Measurements from ENCODE around the gene CYP4F2.
A peak's percentile ranks its signal among the peaks of the same experiment; 100 is the strongest.
"Not testable (repeated sequence)": the region's sequence is repeated elsewhere in the genome, so short reads cannot be mapped to it uniquely, and the experiment has no call there.

The CYP4F2 gene

DNA sequence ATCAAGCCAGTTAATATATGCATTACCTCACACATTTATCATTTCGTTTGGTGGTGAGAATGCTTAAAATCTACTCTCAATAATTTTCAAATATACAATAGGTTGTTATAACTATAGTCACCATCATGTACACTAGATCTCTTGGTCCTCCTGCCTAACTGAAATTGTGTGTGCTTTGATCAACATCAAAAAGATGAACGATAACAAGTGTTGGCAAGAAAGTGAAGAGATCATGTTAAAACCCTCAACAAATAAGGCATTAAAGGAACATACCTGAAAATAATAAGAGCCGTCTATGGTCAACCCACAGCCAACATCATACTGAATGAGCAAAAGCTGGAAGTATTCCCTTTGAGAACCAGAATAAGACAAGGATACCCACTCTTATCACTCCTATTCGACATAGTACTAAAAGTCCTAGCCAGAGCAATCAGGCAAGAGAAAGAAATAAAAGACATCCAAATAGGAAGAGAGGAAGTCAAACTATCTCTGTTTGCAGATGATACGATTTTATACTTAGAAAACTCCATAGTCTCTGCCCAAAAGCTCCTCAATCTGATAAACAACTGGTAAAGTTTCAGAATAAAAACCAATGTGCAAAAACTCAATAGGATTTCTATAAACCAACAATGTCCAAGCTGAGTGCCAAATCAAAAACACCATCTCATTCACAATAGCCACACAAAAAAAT, 54.5 kb downstream of the CYP4F2 start:
- H3K4me3 ChIP-seq (ENCODE audit: low read length): no peak overlapping the region
- no peak for TF ChIP-seq ZNF274 (IDR thresholded peaks at IDR 0.05; ENCODE audit: low read depth, low read length)

GRCh38 chr19:15841875-15842569, 55.9 kb downstream of the CYP4F2 start:
- H3K4me3 ChIP-seq (ENCODE audit: low read length): no peak overlapping the region
- no peak for TF ChIP-seq ZNF274 (IDR thresholded peaks at IDR 0.05; ENCODE audit: low read depth, low read length)

DNA sequence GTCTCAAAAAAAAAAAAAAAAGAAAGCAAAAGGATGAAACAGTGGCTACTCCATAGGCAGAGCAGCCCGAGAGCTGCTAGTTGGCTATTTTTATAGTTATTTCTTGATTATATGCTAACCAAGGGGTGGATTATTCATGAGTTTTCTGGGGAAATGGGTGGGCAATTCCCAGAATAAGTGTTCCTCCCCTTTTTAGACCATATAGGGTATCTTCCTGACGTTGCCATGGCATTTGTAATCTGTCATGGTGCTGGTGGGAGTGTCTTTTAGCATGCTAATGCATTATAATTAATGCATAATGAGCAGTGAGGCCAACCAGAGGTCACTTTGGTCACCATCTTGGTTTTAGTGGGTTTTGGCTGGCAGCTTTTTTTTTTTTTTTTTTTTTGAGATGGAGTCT, 57.0 kb downstream of the CYP4F2 start:
- no peak overlapping the region for H3K4me3 ChIP-seq (ENCODE audit: low read length)
- no peak for TF ChIP-seq ZNF274 (IDR thresholded peaks at IDR 0.05; ENCODE audit: low read depth, low read length)

DNA sequence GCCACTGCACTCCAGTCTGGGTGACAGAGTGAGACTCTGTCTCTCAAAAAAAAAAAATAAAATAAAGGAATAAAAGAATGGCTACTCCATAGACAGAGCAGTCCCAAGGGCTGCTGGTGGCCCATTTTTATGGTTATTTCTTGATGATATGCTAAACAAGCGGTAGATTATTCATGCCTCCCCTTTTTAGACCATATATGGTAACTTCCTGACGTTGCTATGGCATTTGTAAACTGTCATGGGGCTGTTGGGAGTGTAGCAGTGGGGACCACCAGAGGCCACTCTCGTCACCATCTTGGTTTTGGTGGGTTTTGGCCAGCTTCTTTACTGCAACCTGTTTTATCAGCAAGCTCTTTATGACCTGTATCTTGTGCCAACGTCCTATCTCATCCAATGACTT, 58.0 kb downstream of the CYP4F2 start:
- not testable (repeated sequence) for H3K4me3 ChIP-seq (ENCODE audit: low read length)

GRCh38 chr19:15838351-15838750, 59.5 kb downstream of the CYP4F2 start:
- no peak for TF ChIP-seq ZNF274 (IDR thresholded peaks at IDR 0.05; ENCODE audit: low read depth, low read length)
- no peak overlapping the region for H3K4me3 ChIP-seq (ENCODE audit: low read length)

- no peak for TF ChIP-seq ZNF274 (IDR thresholded peaks at IDR 0.05; ENCODE audit: low read depth, low read length)
- H3K4me3 ChIP-seq (ENCODE audit: low read length): peak overlapping the region; percentile 80; the same call in 1 of the 2 replicates
Measured at GRCh38 chr19:15837221-15837731, 60.6 kb downstream of the CYP4F2 start.

- H3K4me3 ChIP-seq (ENCODE audit: low read length): peak overlapping the region; percentile 80
- no peak for TF ChIP-seq ZNF274 (IDR thresholded peaks at IDR 0.05; ENCODE audit: low read depth, low read length)
Measured at GRCh38 chr19:15836330-15837220, 61.3 kb downstream of the CYP4F2 start.

DNA sequence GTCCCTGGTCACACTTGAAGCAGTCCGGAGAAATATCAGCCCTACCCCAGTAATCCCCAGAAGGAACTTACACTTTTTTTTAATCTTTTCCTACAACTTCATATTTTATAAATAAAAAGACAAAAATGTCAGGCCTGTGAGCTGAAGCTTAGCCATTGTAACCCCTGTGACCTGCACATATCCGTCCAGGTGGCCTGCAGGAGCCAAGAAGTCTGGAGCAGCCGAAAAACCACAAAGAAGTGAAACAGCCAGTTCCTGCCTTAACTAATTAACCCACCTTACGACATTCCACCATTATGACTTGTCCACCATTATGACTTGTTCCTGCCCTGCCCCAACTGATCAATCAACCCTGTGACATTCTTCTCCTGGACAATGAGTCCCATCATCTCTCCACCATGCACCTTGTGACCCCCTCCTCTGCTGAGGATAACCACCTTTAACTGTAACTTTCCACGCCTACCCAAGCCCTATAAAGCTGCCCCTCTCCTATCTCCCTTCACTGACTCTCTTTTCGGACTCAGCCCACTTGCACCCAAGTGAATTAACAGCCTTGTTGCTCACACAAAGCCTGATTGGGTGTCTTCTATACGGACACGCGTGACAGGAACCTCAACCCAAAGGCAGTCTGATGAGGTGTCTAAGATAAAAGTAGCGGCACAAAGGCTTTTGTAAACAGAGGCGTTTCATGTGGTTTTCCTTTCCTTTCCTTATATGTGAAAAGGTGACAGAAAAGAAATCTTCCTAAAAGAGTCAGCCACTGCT, 62.1 kb downstream of the CYP4F2 start:
- peak overlapping the region; percentile 80 for H3K4me3 ChIP-seq (ENCODE audit: low read length)

DNA sequence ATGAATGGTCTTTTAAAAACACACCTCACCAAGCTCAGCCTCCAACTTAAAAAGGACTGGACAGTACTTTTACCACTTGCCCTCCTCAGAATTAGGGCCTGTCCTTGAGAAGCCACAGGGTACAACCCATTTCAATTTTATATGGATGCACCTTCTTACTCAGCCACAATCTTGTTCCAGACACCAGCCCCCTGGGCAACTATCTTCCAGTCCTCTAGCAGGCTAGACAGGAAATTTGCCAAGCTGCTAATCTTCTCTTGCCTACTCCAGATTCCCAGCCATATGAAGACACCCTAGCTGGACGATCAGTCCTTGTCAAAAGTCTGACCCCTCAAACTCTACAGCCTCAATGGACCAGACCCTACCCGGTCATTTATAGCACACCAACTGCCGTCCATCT, 63.6 kb downstream of the CYP4F2 start:
- not testable (repeated sequence) for H3K4me3 ChIP-seq (ENCODE audit: low read length)

DNA sequence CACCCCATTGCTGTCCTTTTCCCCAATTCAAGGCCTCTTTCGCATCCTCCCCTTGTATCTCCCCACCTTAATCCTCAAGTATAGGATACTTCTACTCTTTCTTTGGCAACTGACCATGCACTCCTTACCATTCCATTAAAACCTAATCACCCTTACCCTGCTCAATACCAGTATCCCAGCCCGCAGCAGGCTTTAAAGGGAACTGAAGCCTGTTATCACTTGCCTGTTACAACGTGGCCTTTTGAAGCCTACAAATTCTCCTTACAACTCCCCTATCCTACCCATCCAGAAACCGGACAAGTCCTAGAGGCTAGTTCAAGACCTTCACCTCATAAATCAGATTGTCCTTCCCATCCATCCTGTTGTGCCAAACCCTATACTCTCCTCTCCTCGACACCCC, 66.2 kb downstream of the CYP4F2 start:
- H3K4me3 ChIP-seq (ENCODE audit: low read length): no peak overlapping the region
- no peak for TF ChIP-seq ZNF274 (IDR thresholded peaks at IDR 0.05; ENCODE audit: low read depth, low read length)

- no peak for TF ChIP-seq ZNF274 (IDR thresholded peaks at IDR 0.05; ENCODE audit: low read depth, low read length)
- no peak overlapping the region for H3K4me3 ChIP-seq (ENCODE audit: low read length)
Measured at GRCh38 chr19:15829786-15830185, 68.1 kb downstream of the CYP4F2 start.

DNA sequence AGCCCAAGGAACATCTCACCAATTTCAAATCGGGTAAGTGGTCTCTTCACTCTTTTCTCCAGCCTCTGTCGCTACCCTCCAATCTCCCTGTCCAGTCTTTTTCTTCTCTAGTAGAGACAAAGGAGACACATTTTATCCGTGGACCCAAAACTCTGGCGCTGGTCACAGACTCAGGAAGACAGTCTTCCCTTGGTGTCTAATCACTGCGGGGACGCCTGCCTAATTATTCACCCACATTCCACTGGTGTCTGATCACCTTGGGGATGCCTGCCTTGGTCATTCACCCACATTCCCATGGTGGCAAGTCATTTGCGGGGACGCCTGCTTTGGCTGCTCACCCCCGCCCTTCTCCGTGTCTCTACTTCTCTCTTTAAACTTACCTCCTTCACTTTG, 68.6 kb downstream of the CYP4F2 start:
- TF ChIP-seq ZNF274 (IDR thresholded peaks at IDR 0.05; ENCODE audit: low read depth, low read length): no peak
- H3K4me3 ChIP-seq (ENCODE audit: low read length): no peak overlapping the region

DNA sequence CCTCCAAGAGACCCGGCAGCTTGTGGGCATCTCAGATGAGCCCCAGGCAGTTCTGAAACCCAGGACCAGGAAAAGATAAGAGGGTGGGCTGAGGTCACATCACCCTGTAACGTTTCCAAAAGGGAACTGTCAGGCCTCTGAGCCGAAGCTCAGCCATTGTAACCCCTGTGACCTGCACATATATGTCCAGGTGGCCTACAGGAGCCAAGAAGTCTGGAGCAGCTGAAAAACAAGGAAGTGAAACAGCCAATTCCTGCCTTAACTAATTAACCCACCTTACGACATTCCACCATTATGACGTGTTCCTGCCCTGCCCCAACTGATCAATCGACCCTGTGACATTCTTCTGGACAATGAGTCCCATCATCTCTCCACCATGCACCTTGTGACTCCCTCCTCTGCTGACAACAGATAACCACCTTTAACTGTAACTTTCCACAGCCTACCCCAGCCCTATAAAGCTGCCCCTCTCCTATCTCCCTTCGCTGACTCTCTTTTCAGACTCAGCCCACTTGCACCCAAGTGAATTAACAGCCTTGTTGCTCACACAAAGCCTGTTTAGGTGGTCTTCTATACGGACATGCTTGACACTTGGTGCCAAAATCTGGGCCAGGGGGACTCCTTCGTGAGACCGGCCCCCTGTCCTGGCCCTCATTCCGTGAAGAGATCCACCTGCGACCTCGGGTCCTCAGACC, 69.1 kb downstream of the CYP4F2 start:
- not testable (repeated sequence) for H3K4me3 ChIP-seq (ENCODE audit: low read length)

Measured in GM08714 (cell line).